HUES64 (cell line): ENCODE data around the gene NPHS1.

Experiments
- H3K27ac ChIP-seq: 2 replicates; pipeline ENCODE4 v1.7.0; 2013; ENCODE audit warnings: low read depth, low read length, inconsistent platforms
- H3K27me3 ChIP-seq: 2 replicates; pipeline ENCODE4 v1.6.1; 2013; ENCODE audit warnings: mild to moderate bottlenecking, low read length; ENCODE audit not compliant: insufficient read depth
- H3K36me3 ChIP-seq: 2 replicates; pipeline ENCODE4 v1.6.1; 2013; ENCODE audit warnings: mild to moderate bottlenecking, low read length; ENCODE audit not compliant: insufficient read depth
- H3K4me1 ChIP-seq: 2 replicates; pipeline ENCODE4 v1.6.1; 2013; ENCODE audit warnings: mild to moderate bottlenecking, low read length, moderate library complexity; ENCODE audit not compliant: insufficient read depth
- H3K4me3 ChIP-seq: 2 replicates; pipeline ENCODE4 v1.5.1; 2013; ENCODE audit warnings: mild to moderate bottlenecking, low read length, moderate library complexity
- H3K9ac ChIP-seq: 2 replicates; pipeline ENCODE4 v1.6.1; 2013; ENCODE audit warnings: mild to moderate bottlenecking, low read depth, low read length
- H3K9me3 ChIP-seq: 2 replicates; pipeline ENCODE4 v1.6.1; 2013; ENCODE audit warnings: low read depth, low read length; ENCODE audit not compliant: insufficient read depth
- WGBS: fragments of 150-250, 120-280 bp; methylation state at CpG from one replicate; pipeline ENCODE4 v1.1.7; 2013; ENCODE audit warnings: missing lambda C conversion rate; 5-methylcytosine and 5-hydroxymethylcytosine counted together

NPHS1 gene

DNA sequence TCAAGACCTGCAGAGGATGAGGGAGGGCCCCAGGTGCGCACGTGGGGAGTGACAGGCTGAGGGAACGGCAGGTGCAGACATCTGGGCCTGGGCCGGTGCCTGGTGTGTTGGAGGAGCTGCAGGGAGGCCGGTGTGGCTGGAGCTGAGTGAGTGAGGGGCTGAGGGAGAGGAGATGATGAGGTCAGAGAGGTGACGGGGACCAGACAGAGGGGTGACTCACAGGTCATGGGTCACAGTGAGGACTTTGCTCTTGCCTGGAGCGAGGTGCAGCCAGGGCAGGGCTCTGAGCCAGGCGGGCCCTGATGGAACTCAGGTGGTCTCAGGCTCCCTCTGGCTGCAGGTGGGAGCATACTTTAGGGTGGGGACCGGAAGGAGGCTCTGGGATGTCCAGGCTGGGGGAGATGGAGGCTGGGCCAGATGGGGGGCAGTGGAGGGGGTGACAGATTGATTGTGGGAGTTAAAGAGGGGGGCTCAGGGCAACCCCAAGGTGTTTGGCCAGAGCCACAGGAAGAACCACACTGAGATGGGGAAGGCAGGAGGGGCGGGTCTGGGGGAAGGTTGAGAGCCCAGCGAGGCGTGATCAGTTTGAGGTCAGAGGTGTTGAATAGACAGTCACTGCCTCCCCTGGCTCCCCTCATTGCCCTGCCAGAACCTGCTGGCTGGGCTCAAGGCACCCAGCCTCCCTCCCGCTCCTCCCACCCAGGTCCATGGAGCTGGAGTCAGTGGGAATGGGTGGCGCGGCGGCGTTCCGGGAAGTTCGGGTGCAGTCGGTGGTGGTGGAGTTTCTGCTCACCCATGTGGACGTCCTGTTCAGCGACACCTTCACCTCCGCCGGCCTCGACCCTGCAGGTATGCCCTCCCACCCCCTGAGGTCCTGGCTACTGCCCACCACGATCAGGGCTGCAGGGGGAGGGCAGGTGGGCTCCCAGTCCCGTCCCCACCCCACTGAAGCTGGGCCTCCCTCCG is 68.6 kb downstream of the NPHS1 start:
- WGBS, result 45% methylated on average over 28 of the region's 28 CpGs
- Histone ChIP-seq H3K9ac (no peak overlapping the region), H3K27ac (no peak overlapping the region), H3K36me3 (no peaks in the 10 kb centered on the region), H3K4me1 (no peaks in the 10 kb centered on the region), H3K9me3 (no peaks in the 10 kb centered on the region), H3K4me3 (peak overlapping the region; percentile 53), H3K27me3 (no peaks in the 10 kb centered on the region)

GRCh38 chr19:35782589-35782988 is 69.7 kb downstream of the NPHS1 start:
- Histone ChIP-seq H3K9ac (no peak overlapping the region), H3K27ac (no peak overlapping the region), H3K9me3 (no peaks in the 10 kb centered on the region), H3K4me3 (no peak overlapping the region), H3K27me3 (peaks cover 5% of the 10 kb centered on the region; the same call in 1 of the 2 replicates), H3K4me1 (peaks cover 4% of the 10 kb centered on the region; the same call in 1 of the 2 replicates), H3K36me3 (no peaks in the 10 kb centered on the region)
- 94% methylated on average over 12 of the region's 12 CpGs for WGBS

GRCh38 chr19:35781650-35782049 is 70.7 kb downstream of the NPHS1 start:
- peaks cover 12% of the 10 kb centered on the region for H3K4me1 ChIP-seq

DNA sequence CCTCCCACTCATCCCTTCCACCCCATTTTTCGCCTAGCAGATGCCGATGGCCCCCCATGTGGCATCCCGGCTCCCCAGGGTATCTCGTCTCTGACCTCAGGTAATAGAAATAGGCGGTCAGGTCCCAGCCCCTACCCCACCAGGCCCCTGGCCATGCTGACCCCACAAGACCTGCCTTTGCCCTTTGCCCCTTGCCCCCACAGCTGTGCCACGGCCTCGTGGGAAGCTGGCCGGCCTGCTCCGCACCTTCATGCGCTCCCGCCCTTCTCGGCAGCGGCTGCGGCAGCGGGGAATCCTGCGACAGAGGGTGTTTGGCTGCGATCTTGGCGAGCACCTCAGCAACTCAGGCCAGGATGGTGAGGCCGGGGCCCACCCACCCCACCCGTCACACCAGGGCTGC is 71.6 kb downstream of the NPHS1 start:
- Histone ChIP-seq H3K9ac (no peak overlapping the region), H3K36me3 (no peaks in the 10 kb centered on the region), H3K27me3 (peaks cover 16% of the 10 kb centered on the region), H3K4me1 (peaks cover 17% of the 10 kb centered on the region), H3K9me3 (no peaks in the 10 kb centered on the region), H3K4me3 (no peak overlapping the region), H3K27ac (no peak overlapping the region)
- 96% methylated on average over 20 of the region's 20 CpGs for WGBS

More at GRCh38 chr19:35781650-35782049, 70.7 kb downstream of the NPHS1 start:
- Histone ChIP-seq H3K36me3 (no peaks in the 10 kb centered on the region), H3K9me3 (no peaks in the 10 kb centered on the region), H3K27me3 (peaks cover 11% of the 10 kb centered on the region), H3K9ac (no peak overlapping the region), H3K27ac (no peak overlapping the region), H3K4me3 (no peak overlapping the region)
- 27% methylated on average over 9 of the region's 9 CpGs for WGBS

DNA sequence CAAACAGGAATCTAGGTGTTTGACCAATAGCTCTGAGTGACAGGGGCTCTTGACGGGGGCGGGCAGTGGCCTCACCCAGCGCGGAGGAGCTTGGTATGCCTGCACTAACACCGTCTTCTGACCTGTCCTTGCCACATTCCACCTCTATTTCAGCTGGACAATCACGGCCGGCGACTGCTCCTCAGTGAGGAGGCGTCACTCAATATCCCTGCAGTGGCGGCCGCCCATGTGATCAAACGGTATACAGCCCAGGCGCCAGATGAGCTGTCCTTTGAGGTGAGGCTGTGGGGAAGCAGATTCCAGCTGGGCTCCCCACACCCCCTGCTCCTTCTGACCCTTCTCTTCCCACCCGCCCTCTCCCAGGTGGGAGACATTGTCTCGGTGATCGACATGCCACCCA is 72.2 kb downstream of the NPHS1 start:
- WGBS, result 91% methylated on average over 16 of the region's 16 CpGs
- H3K27me3 ChIP-seq, result peaks cover 16% of the 10 kb centered on the region
- no peak overlapping the region for H3K27ac ChIP-seq
- no peaks in the 10 kb centered on the region for H3K36me3 ChIP-seq
- peaks cover 17% of the 10 kb centered on the region for H3K4me1 ChIP-seq
- H3K4me3 ChIP-seq, result no peak overlapping the region
- H3K9ac ChIP-seq, result no peak overlapping the region
- H3K9me3 ChIP-seq, result no peaks in the 10 kb centered on the region

GRCh38 chr19:35779033-35779432 is 73.3 kb downstream of the NPHS1 start:
- Histone ChIP-seq H3K36me3 (no peaks in the 10 kb centered on the region), H3K4me3 (no peak overlapping the region), H3K27me3 (peaks cover 16% of the 10 kb centered on the region), H3K4me1 (peaks cover 17% of the 10 kb centered on the region), H3K9ac (no peak overlapping the region), H3K27ac (no peak overlapping the region), H3K9me3 (no peaks in the 10 kb centered on the region)
- 94% methylated on average over 8 of the region's 8 CpGs for WGBS

DNA sequence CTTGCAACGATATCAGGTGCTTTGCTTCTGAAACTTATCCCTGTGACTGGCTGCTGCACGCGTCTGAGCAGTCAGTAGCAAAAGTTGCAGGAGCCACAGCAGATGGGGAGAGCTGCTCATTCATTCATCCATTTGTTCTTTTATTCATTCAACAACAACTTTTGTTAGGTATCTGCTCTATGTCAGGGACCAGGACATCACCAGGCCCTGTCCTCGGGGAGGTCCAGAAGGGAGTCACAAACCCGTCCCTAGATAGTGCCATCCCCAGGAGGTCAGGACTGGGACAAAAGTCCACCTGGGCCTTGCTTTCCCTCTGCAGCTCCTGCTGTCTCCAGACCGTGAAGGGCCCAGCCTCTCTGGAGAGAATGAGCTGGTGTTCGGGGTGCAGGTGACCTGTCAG is 74.3 kb downstream of the NPHS1 start:
- Histone ChIP-seq H3K27ac (no peak overlapping the region), H3K9ac (no peak overlapping the region), H3K9me3 (no peaks in the 10 kb centered on the region), H3K27me3 (peaks cover 20% of the 10 kb centered on the region), H3K4me1 (peaks cover 17% of the 10 kb centered on the region), H3K36me3 (no peaks in the 10 kb centered on the region), H3K4me3 (no peak overlapping the region)
- WGBS, result 89% methylated on average over 7 of the region's 7 CpGs

GRCh38 chr19:35777086-35777841 is 75.0 kb downstream of the NPHS1 start:
- no peak overlapping the region for H3K9ac ChIP-seq
- WGBS, result 29% methylated on average over 19 of the region's 19 CpGs
- H3K9me3 ChIP-seq, result no peaks in the 10 kb centered on the region
- peaks cover 23% of the 10 kb centered on the region for H3K27me3 ChIP-seq
- no peak overlapping the region for H3K27ac ChIP-seq
- H3K4me3 ChIP-seq, result no peak overlapping the region
- H3K4me1 ChIP-seq, result peaks cover 17% of the 10 kb centered on the region
- H3K36me3 ChIP-seq, result no peaks in the 10 kb centered on the region

- H3K27me3 ChIP-seq, result peaks cover 23% of the 10 kb centered on the region
- peaks cover 17% of the 10 kb centered on the region for H3K4me1 ChIP-seq
- 46% methylated on average over 13 of the region's 13 CpGs for WGBS
- no peak overlapping the region for H3K9ac ChIP-seq
- peak overlapping the region; percentile 71 for H3K4me3 ChIP-seq
- no peaks in the 10 kb centered on the region for H3K9me3 ChIP-seq
- no peaks in the 10 kb centered on the region for H3K36me3 ChIP-seq
- H3K27ac ChIP-seq, result no peak overlapping the region
These were observed 76.1 kb downstream of the NPHS1 start for GRCh38 chr19:35776102-35776788.
